ENCODE results near the gene DENND2A. TPM values are rescaled to one million over a fixed set of nuclear protein-coding genes. Genes with fewer than 3 reads are reported as not detected.
A peak's percentile ranks its signal among the peaks of the same experiment; 100 is the strongest.

The DENND2A gene
- total and polyA plus RNA-seq, 8 donors = 9.3 to 47.2 (median 37.6) TPM

DNA sequence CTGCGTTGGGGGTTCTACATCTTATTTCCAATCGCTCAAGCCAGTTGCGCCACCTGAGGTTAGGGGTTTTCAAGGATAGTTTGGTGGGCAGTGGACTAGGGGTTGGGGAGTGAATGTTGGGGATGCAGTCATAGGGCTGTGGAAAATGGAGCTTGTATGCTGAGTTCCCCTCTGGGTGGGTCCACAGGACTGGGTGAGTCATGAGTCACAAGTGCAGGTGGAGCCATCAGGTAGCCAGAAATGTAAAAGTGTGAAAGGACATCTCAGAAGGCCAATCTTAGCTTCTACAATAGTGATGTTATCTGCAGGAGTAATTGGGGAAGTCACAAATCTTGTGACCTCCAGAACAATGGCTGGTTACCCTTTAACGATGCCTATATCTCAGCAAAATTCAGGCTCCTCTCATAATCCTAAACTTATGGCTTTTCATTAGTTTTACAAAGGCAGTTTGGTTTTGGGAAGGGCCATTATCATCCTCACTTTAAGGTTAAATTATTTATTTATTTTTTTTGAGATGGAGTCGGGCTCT is 143.3 kb downstream of the DENND2A start:
- no peaks in the 10 kb centered on the region for H3K27me3 ChIP-seq
- H3K9me3 ChIP-seq = no peaks in the 10 kb centered on the region
- TF ChIP-seq, protein P1, sequence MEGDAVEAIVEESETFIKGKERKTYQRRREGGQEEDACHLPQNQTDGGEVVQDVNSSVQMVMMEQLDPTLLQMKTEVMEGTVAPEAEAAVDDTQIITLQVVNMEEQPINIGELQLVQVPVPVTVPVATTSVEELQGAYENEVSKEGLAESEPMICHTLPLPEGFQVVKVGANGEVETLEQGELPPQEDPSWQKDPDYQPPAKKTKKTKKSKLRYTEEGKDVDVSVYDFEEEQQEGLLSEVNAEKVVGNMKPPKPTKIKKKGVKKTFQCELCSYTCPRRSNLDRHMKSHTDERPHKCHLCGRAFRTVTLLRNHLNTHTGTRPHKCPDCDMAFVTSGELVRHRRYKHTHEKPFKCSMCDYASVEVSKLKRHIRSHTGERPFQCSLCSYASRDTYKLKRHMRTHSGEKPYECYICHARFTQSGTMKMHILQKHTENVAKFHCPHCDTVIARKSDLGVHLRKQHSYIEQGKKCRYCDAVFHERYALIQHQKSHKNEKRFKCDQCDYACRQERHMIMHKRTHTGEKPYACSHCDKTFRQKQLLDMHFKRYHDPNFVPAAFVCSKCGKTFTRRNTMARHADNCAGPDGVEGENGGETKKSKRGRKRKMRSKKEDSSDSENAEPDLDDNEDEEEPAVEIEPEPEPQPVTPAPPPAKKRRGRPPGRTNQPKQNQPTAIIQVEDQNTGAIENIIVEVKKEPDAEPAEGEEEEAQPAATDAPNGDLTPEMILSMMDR (IDR thresholded peaks at IDR 0.05) = no peak
- DNase-seq (no peak), ATAC-seq (no peak)
- no peak overlapping the region for H3K27ac ChIP-seq
- no peaks in the 10 kb centered on the region for H3K4me1 ChIP-seq
- H3K4me3 ChIP-seq = no peak overlapping the region
- H3K36me3 ChIP-seq = no peaks in the 10 kb centered on the region
- intact Hi-C loops (cut with DNase I) = no loop called here

DNA sequence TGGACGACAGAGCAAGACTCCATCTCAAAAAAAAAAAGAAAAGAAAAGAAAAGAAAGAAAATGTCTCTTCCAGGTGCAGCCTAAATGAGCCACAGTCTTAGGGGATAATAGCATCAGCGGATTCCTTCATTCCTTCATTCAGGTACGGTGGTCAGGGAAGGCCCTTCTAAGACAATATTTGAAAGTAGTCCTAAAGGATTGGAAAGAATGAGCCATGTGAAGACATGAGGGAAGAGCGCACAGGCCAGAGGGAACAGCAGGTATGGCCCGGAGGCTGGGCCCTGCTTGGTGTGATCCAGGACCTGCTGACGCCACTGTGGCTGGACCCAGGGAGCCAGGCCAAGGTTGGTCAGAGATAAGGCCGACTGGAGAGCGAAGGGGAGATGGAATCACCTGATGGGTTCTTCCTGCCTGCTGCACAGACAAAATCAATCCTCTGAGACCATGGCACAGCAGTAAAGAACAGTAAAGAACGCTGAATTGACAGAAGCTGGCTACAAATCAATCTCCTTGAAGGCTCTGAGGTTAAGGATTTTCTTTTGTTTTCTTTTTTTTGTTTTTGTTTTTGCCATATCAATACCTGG is 145.0 kb downstream of the DENND2A start:
- Histone ChIP-seq H3K27me3 (no peaks in the 10 kb centered on the region), H3K4me3 (no peak overlapping the region), H3K36me3 (no peaks in the 10 kb centered on the region), H3K27ac (no peak overlapping the region), H3K9me3 (no peaks in the 10 kb centered on the region), H3K4me1 (no peaks in the 10 kb centered on the region)
- ATAC-seq (no peak), DNase-seq (no peak)
- TF ChIP-seq, protein P1 (IDR thresholded peaks at IDR 0.05) = no peak
- intact Hi-C loops (cut with DNase I) = no loop called here

DNA sequence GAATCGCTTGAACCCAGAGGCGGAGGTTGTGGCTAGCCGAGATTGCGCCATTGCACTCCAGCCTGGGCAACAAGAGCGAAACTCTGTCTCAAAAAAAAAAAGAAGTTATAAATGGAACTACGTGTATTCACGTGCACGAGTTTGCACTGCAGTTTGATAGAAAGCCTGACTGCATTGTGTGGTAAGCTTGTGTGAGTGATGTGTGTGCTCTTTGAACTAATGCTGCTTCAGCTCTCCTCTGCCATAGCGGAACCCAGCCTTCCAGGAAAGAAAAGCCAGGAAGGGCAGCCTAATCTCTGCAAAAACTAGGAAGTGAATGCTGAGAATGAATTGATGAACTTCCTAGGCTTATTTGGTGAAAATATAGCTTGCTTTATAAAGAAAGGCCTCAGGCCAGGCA is 145.7 kb downstream of the DENND2A start:
- Histone ChIP-seq H3K4me3 (no peak overlapping the region), H3K9me3 (no peaks in the 10 kb centered on the region), H3K36me3 (no peaks in the 10 kb centered on the region), H3K27me3 (no peaks in the 10 kb centered on the region), H3K4me1 (no peaks in the 10 kb centered on the region), H3K27ac (no peak overlapping the region)
- intact Hi-C loops (cut with DNase I) = no loop called here
- DNase-seq (no peak), ATAC-seq (peak; percentile 46)
- TF ChIP-seq, protein P1 (IDR thresholded peaks at IDR 0.05) = no peak

DNA sequence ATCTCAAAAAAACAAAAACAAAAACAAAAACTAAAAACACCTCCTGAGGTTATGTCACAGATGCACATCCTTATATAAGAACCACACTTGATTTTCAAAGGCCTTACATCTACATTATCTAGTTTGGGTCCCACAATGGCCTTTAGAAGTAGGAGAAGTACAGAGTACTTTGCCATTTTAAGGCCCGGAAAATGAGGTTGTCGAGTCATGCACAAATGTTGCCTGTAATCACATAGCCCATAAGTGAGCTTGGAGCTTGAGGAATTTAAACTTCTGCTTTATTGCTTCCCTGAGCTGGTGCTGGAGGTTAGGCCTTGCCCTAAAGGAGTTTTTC is 151.6 kb downstream of the DENND2A start:
- no peak for DNase-seq
- Histone ChIP-seq H3K27me3 (no peaks in the 10 kb centered on the region), H3K36me3 (no peaks in the 10 kb centered on the region), H3K9me3 (no peaks in the 10 kb centered on the region), H3K4me1 (peaks cover 0 to 4% of the 10 kb centered on the region in 2 donors), H3K4me3 (no peak overlapping the region), H3K27ac (no peak overlapping the region)
- intact Hi-C loops (cut with DNase I) = no loop called here
- ATAC-seq = peak; percentile 26
- TF ChIP-seq, protein P1 (IDR thresholded peaks at IDR 0.05) = no peak

DNA sequence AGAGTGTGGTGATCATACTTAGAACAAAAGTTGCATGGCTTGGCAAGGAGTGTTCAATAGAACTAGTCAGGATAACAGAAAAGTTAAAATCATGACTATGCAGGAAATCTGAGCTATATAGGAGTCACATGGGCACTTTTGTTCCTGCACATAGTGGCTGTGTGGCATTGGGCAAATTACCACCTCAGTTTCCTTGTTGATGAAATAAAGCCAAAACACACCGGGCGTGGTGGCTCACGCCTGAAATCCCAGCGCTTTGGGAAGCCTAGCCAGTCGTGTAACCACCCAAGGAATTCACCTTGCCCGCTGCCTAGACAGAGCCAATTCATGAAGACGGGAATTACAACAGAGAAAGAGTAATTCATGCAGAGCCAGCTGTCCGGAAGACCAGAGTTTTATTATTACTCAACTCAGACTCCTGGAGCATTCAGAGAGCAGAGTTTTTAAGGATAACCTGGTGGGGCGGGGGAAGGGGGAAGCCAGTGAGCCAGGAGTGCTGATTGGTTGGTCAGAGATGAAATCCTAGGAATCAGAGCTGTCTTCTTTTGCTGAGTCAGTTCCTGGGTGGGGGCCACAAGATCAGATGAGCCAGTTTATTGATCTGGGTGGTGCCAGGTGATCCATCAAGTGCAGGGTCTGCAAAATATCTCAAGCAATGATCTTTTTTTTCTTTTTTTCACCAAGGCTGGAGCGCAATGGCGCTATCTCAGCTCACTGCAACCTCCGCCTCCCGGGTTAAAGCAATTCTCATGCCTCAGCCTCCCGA is 154.9 kb downstream of the DENND2A start:
- H3K9me3 ChIP-seq = no peaks in the 10 kb centered on the region
- H3K27ac ChIP-seq = no peak overlapping the region
- no peaks in the 10 kb centered on the region for H3K27me3 ChIP-seq
- peaks cover 0 to 4% of the 10 kb centered on the region in 2 donors for H3K4me1 ChIP-seq
- no peaks in the 10 kb centered on the region for H3K36me3 ChIP-seq
- no peak overlapping the region for H3K4me3 ChIP-seq
- no peak for ATAC-seq
- intact Hi-C loops (cut with DNase I) = no loop called here
- DNase-seq = no peak
- TF ChIP-seq, protein P1 (IDR thresholded peaks at IDR 0.05) = no peak
